ENCODE results near the gene TP53RK. TPM values are rescaled to one million over a fixed set of nuclear protein-coding genes. Genes with fewer than 3 reads are reported as not detected.
A peak's percentile ranks its signal among the peaks of the same experiment; 100 is the strongest.

The TP53RK gene
- total and polyA plus RNA-seq, 2 of the 13 experiments (the other 11 are each of a cell fraction or from before 2014, with no cell fraction given) = 12.9 to 25.5 TPM

- TF ChIP-seq HDAC1 (CRISPR knock-in tag; IDR thresholded peaks at IDR 0.05) (peak; percentile 90), ZNF350 (CRISPR knock-in tag; IDR thresholded peaks at IDR 0.05; ENCODE audit: borderline replicate concordance, low read depth) (peak; percentile 60), ZNF878 (CRISPR knock-in tag; IDR thresholded peaks at IDR 0.05) (no peak), RAD51 (IDR thresholded peaks at IDR 0.05; ENCODE audit: borderline replicate concordance) (no peak), DMAP1 (CRISPR knock-in tag; IDR thresholded peaks at IDR 0.05) (peak; percentile 73), RFX3 (CRISPR knock-in tag; IDR thresholded peaks at IDR 0.05) (no peak), ZNF354B (CRISPR knock-in tag; IDR thresholded peaks at IDR 0.05) (0 out of 2 replicates have a peak, but pooled peaks have one; percentile 49), RFX1 (IDR thresholded peaks at IDR 0.05) (no peak), IRF2 (CRISPR knock-in tag; IDR thresholded peaks at IDR 0.05) (peak; percentile 74; the same call in 1 of the 2 replicates), MEIS1 (CRISPR knock-in tag; IDR thresholded peaks at IDR 0.05; ENCODE audit: borderline replicate concordance) (peak; percentile 57; the same call in 1 of the 2 replicates), ELF1 (CRISPR knock-in tag; IDR thresholded peaks at IDR 0.05) (peak; percentile 66; the same call in 1 of the 2 replicates), ZNF75D (CRISPR knock-in tag; IDR thresholded peaks at IDR 0.05; ENCODE audit: borderline replicate concordance) (no peak), HOMEZ (CRISPR knock-in tag; IDR thresholded peaks at IDR 0.05; ENCODE audit: low read depth) (no peak), ZNF792 (CRISPR knock-in tag; IDR thresholded peaks at IDR 0.05) (no peak; the same call in 1 of the 2 replicates), ZNF550 (CRISPR knock-in tag; IDR thresholded peaks at IDR 0.05; ENCODE audit: borderline replicate concordance) (0 out of 2 replicates have a peak, but pooled peaks have one; percentile 16), ZNF577 (CRISPR knock-in tag; IDR thresholded peaks at IDR 0.05; ENCODE audit: borderline replicate concordance, low read depth) (no peak), TAF15 (IDR thresholded peaks at IDR 0.05; ENCODE audit: low read depth, low read length, poor library complexity, severe bottlenecking) (peak; percentile 69), CREM (IDR thresholded peaks at IDR 0.05) (no peak), CREM (CRISPR knock-in tag; IDR thresholded peaks at IDR 0.05) (no peak), ZNF720 (CRISPR knock-in tag; IDR thresholded peaks at IDR 0.05) (0 out of 2 replicates have a peak, but pooled peaks have one; percentile 22)
- TF ChIP-seq, protein P1, sequence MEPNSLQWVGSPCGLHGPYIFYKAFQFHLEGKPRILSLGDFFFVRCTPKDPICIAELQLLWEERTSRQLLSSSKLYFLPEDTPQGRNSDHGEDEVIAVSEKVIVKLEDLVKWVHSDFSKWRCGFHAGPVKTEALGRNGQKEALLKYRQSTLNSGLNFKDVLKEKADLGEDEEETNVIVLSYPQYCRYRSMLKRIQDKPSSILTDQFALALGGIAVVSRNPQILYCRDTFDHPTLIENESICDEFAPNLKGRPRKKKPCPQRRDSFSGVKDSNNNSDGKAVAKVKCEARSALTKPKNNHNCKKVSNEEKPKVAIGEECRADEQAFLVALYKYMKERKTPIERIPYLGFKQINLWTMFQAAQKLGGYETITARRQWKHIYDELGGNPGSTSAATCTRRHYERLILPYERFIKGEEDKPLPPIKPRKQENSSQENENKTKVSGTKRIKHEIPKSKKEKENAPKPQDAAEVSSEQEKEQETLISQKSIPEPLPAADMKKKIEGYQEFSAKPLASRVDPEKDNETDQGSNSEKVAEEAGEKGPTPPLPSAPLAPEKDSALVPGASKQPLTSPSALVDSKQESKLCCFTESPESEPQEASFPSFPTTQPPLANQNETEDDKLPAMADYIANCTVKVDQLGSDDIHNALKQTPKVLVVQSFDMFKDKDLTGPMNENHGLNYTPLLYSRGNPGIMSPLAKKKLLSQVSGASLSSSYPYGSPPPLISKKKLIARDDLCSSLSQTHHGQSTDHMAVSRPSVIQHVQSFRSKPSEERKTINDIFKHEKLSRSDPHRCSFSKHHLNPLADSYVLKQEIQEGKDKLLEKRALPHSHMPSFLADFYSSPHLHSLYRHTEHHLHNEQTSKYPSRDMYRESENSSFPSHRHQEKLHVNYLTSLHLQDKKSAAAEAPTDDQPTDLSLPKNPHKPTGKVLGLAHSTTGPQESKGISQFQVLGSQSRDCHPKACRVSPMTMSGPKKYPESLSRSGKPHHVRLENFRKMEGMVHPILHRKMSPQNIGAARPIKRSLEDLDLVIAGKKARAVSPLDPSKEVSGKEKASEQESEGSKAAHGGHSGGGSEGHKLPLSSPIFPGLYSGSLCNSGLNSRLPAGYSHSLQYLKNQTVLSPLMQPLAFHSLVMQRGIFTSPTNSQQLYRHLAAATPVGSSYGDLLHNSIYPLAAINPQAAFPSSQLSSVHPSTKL (CRISPR knock-in tag; IDR thresholded peaks at IDR 0.05) = peak; percentile 51
- TF ChIP-seq, protein P2, sequence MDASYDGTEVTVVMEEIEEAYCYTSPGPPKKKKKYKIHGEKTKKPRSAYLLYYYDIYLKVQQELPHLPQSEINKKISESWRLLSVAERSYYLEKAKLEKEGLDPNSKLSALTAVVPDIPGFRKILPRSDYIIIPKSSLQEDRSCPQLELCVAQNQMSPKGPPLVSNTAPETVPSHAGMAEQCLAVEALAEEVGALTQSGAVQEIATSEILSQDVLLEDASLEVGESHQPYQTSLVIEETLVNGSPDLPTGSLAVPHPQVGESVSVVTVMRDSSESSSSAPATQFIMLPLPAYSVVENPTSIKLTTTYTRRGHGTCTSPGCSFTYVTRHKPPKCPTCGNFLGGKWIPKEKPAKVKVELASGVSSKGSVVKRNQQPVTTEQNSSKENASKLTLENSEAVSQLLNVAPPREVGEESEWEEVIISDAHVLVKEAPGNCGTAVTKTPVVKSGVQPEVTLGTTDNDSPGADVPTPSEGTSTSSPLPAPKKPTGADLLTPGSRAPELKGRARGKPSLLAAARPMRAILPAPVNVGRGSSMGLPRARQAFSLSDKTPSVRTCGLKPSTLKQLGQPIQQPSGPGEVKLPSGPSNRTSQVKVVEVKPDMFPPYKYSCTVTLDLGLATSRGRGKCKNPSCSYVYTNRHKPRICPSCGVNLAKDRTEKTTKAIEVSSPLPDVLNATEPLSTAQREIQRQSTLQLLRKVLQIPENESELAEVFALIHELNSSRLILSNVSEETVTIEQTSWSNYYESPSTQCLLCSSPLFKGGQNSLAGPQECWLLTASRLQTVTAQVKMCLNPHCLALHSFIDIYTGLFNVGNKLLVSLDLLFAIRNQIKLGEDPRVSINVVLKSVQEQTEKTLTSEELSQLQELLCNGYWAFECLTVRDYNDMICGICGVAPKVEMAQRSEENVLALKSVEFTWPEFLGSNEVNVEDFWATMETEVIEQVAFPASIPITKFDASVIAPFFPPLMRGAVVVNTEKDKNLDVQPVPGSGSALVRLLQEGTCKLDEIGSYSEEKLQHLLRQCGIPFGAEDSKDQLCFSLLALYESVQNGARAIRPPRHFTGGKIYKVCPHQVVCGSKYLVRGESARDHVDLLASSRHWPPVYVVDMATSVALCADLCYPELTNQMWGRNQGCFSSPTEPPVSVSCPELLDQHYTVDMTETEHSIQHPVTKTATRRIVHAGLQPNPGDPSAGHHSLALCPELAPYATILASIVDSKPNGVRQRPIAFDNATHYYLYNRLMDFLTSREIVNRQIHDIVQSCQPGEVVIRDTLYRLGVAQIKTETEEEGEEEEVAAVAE (CRISPR knock-in tag; IDR thresholded peaks at IDR 0.05; ENCODE audit: borderline replicate concordance) = 0 out of 2 replicates have a peak, but pooled peaks have one; percentile 26
These were observed 20.4 kb upstream of the TP53RK start, which contains the start of gene SLC2A10 (continued) for GRCh38 chr20:46709459-46710152.

Data from HepG2 (cell line).